ENCODE measurements around the gene FOXR2.

FOXR2 gene

GRCh38 chrX:55623100-55623499 is at the start of gene FOXR2:
TSS of gene FOXR2 (plus strand) at chrX:55623400. CDS start at chrX:55623712, 312 bp downstream.
- DNase-seq, result no peak

GRCh38 chrX:55579115-55579514 is 44.1 kb upstream of the FOXR2 start:
- DNase-seq, result no peak

- DNase-seq, result no peak
These were observed 40.8 kb upstream of the FOXR2 start for GRCh38 chrX:55582447-55582846.

DNA sequence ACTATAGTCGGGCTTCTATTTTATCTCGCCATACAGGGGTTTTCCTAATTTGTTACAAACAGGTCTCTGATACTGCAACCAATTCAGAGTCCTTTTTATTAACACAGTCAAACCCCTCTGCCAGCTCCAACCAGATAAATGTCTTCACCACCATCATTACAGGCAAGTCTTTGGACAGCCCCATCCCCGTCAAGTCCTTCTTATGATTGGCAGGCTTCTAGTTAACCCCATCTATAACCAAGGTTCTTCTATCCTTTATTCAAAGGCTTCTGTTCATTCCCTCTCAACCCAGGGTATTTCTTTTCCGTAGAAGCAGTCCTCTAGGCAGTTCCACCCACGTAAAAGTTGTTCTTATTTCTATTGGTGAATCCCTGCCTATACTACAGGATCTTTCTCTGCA is 29.9 kb upstream of the FOXR2 start:
- no peak for DNase-seq

DNA sequence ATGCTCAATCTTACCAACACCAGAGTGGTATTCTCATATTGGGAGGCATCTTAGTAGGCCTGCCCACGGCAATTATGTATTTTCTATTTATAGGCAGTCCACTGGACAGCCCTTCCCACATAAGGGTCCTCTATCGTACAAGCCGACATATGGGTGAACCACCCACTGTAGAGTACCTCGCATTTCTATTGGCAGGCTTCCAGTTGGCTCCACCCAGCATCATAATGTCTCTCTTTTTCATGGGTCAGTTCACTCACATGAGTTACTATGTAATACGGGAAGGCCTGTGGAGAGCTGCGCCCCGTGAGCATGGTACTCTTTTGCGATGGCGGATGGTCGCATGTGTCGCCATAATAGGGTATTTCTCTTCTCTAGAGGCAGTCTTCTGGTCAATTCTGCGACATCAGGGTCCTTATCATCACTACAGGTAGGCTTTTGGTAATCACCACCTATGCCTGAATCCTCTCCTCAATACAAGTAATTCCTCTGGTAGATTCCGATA is 29.4 kb upstream of the FOXR2 start:
- DNase-seq, result no peak

DNA sequence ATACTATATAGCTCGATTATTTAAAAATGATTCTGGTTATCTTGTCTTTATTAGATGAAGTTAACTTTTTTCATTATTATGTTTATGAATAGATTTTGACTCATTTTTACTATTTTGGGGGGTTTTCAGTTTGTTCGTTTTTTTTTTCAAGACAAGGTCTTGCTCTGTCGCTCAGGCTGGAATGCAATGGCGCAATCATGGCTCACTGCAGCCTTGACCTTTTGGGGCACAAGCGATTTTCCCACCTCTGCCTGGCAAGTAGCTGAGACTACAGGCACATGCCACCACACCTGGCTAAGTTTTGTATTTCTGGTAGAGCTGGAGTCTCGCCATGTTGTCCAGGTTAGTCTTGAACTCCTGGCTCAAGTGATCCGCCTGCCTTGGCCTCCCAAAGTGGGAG is 24.9 kb upstream of the FOXR2 start:
- DNase-seq, result no peak

DNA sequence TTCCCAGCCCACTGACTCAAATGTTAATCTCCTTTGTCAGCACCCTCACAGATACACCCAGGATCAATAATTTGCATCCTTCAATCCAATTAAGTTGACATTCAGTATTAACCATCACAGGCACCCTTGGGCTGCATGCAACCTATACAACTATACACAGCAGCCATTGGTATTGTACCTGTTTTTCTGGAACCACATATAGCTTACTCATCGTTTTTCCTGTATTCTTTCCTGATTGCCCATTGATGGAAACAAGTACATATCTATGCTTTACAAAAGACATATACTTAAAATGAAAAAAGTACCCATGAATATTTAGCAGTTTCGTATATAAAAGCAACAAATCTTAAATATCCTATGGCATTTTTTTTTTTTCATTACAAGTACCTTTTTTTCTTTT is 3.7 kb upstream of the FOXR2 start:
- DNase-seq, result no peak

GRCh38 chrX:55624403-55624802 is 1.2 kb downstream of the FOXR2 start:
- no peak for DNase-seq

GRCh38 chrX:55636109-55636508 is 12.9 kb downstream of the FOXR2 start:
- no peak for DNase-seq

DNA sequence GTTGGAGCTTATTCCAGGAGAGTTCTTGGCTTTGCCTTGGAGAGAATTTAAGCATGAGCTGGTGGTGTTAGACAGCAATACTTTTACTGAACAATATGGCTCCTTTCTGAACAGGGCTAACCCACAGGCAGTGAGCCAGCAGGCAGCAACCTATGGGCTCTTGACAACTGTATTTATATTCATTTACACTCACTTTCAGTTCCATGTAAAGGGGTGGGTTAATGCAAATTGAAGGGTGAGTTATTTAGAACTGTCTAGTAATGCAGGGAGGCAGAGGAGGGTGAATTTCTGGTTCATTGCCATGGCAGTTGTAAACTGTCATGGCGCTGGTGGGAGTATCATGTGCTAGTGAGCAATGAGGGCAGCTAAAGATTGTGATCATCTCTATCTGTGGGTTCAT is 15.7 kb downstream of the FOXR2 start:
- no peak for DNase-seq

- DNase-seq, result no peak
These were observed 17.7 kb downstream of the FOXR2 start for GRCh38 chrX:55640854-55641253.

DNA sequence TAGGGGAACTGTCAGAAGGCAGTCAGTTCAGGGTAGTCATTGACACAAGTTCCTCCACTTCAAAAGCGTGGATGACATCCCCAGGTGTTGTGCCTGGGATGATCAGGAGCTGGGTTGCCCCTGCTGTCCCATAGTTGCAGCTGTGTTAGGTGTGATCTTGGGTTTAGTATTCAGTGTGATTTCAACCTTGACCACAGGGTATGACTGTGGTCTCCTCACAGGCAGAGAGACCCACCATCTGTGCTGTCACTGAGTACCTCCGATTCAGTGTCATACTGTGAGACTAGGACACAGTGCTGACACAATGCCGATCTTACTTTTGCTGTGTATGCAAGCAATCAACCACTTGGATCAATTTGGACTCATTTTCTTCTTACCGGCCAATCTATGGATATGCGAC is 25.2 kb downstream of the FOXR2 start:
- no peak for DNase-seq

DNA sequence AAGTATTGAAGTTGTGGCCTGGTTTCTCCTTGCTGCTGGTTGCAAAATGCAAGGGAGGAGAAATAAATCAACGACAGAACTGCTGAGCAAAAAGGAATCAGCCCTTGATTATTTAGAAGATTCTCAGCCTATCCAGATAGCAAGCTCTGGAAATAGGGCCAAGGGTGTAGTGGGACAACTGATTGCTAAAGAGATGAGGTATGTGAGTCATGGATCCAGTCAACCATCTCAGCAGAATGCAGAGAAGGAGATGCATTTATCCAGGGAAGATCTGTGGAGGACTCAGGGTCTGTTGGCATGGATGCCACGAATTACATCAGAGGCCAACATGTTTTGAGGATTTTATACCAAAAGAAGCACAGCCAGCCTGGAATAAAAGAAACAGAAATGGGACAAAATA is 36.7 kb downstream of the FOXR2 start:
- DNase-seq, result no peak

GRCh38 chrX:55663584-55663983 is 40.4 kb downstream of the FOXR2 start:
- DNase-seq, result no peak

GRCh38 chrX:55668084-55668483 is 44.9 kb downstream of the FOXR2 start:
- no peak for DNase-seq
